Renal cortical epithelial cell (primary cell): ENCODE results near the gene CYTH3. TPM values are rescaled to one million over a fixed set of nuclear protein-coding genes. Genes with fewer than 3 reads are reported as not detected.
"Not testable (repeated sequence)": the region's sequence is repeated elsewhere in the genome, so short reads cannot be mapped to it uniquely, and the experiment has no call there.

ENCODE experiments used
- DNase-seq: peaks from one replicate; pipeline ENCODE4 v3.0.0-alpha.2; 2011; ENCODE audit warnings: low read depth
- total RNA-seq: library from RNA; depleted of rRNA; stranded (reverse); fragments of >200 nt; gene quantifications from 2 replicates; pipeline ENCODE4 v1.2.3, GENCODE V29; 2014

Gene CYTH3
- total RNA-seq, 1 donor from 2014 or later, result 21.2 TPM

DNA sequence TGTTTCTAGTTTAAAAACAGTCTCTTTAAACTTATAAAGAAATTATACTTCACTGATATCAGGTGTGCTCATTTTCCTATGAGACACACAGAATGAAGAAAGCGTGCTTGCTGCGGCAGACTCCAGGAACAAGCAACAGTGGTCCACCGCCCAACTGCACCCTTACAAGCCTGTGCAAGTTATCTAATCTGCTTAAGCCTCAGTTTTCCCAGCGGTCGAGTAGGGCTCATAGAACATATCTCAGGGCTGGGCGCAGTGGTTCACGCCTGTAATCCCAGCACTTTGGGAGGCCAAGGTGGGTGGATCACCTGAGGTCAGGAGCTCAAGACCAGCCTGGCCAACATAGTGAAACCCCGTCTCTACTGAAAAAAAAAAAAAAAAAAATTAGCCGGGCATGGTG lies 43.1 kb downstream of the CYTH3 start:
- not testable (repeated sequence) for DNase-seq

DNA sequence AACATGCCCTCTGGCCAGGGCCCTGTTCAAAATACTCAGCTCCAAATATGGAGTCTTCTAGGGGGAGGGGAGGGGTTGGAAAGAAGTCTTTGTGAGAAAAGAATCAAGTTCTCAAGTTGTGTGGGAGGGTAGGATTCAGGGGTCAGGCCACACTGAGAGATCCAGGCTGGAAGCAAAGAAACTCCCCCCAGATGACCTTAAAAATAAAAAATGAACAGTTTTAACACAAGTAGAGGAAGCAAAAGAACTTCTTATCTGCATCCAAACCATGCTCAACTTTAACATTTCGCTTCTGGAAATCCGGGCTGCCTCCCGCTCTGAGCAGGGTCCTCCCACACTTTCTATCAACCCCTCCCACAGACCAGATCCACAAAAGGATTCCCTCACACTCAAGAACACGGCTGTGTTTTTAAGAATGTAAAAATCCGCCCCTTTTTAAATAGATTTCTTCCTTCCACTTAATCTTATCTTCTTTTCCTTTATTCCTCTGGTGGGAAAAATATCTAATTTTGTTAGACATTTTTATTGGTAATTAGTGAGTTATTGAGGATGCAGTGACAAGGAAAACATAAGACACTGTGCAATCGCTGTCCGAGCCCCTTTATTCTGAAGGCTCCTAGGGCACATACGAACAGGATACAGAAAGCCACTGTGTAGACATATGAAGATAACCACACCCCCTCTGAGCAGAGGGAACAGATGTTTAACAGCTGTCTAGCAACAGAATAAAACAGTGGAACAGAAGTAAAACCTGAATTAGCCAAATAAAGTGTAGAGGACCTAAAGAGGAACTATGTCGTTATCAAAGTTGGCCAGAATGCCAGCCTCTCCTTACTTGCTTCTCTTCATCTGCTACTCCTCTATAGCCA lies 43.8 kb downstream of the CYTH3 start:
- no peak for DNase-seq

DNA sequence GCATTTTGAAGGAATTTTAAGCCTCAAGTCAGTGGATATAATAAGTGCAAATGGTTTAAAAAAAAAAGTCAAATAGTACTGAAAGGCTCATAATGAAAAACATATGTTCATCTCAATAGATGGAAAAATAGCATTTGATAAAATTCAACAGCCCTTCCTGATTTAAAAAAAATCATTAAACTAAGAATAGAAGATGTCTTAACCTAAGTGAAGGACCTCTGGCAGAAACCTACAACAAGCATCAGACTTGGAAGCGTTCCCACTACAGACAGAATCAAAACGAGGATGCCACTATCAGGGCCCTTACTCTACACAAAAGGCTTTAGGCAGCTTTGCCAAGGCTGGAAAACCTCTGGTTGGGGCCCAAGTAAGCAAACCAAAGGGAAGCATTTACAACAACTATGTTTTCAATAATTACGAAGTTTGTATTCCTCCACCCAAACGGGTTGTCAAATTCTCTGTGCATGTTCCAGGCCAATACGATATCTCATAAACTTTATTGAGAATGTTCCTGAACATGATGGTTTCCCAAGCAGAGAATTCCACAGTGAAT lies 45.1 kb downstream of the CYTH3 start:
- DNase-seq, result no peak

DNA sequence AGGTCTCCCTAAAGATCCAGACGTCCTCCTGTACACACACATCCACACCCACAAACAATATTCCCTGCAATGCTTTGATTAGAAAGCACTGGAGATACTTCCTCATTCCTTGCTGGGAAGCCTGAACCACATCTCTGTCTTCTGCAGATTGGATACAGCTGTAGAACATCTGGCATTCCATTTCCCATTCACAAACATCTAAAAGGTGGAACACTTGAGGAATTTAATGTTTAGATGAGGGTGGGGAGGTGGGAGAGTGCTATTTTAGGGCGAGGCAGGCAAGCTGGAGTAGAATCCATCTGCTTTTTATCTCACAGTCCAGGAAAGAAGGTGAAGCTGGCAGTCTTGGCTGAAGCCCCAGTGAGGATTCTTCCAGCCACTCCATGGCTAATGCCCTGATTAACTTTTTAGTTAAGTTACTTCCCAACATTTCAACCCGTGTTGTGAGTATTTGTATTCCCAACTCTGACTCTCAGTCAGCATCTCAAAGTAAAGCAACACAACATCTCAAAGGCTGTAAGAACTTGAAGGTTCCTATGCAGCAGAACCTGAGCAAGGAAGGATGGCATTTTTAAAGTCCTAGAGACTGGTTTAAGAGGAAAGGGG lies 46.1 kb downstream of the CYTH3 start:
- DNase-seq, result peak; percentile 25

DNA sequence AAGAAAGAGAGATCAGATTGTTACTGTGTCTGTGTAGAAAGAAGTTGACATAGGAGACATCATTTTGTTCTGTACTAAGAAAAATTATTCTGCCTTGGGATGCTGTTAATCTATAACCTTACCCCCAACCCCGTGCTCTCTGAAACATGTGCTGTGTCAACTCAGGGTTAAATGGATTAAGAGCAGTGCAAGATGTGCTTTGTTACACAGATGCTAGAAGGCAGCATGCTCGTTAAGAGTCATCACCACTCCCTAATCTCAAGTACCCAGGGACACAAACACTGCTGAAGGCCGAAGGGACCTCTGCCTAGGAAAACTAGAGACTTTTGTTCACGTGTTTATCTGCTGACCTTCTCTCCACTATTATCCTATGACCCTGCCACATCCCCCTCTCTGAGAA lies 49.0 kb downstream of the CYTH3 start:
- peak; percentile 22 for DNase-seq

DNA sequence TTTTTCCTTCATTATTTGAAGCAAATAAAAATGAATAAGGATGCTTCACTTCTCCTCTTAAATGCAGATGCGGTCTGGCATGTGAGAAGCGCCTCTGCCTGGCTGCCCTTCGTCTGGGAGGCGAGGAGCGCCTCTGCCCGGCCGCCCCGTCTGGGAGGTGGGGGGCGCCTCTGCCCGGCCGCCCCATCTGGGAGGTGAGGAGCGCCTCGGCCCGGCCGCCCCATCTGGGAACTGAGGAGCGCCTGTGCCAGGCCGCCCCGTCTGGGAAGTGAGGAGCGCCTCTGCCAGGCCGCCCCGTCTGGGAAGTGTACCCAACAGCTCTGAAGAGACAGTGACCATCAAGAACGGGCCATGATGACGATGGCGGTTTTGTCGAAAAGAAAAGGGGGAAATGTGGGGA lies 49.4 kb downstream of the CYTH3 start:
- not testable (repeated sequence) for DNase-seq

DNA sequence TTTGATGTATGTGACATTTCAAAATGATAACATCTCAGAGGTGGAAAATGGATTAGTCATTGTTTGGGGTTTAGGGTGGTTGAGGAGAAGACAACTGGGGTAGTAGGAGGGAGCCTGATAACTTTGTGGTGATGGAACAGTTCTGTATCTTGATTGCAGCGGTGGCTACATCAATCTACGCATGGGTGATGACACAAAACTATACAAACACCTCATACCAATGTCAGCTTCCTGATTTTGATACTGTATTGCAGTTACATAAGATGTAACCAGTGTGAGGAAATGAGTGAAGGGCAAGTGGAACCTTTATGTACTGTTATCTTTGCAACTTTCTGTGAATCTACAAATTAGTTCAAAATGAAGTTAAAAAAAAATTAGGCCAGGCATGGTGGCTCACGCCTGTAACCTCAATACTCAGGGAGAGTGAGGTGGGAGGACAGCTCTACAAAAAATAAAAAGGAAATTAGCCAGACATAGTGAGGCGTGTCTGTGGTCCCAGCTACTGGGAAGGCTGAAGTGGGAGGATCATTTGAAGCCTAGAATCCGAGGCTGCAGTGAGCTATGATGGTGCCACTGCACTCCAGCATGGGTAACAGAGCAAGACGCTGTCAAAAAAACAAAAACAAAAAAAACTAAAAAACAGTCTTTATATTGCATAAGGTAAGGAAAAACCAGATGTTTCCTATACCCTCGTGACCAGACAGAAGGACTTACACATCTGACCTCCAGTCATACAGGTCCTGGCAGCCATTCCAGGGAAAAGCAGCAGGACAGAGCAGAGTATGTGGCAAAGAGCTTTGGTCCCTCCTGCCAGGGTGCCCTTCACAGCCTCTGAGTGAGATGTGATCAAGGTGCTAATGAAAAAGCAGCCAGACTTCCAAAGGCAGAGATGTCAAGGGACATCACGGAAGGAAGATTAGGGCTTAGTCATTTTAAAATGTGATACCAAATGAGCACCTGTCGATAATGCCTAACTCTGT lies 50.8 kb downstream of the CYTH3 start:
- no peak for DNase-seq

DNA sequence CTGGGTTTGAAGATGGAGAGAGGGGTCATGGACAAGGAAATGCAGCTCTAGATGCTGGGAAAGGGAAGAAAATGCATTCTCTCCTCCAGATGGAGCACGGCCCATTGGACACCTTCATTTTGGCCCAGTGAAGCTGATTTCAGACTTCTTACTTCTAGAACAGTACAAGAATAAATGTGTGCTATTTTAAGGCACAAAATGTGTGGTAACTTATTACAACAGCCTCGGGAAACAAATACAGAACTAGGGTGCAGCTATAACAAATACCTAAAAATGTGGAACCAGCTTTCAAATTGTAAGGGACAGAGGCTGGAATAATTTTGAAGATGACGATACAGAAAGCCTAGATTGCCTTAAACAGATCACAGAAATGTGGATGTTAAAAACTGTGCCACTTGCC lies 54.1 kb downstream of the CYTH3 start:
- DNase-seq, result no peak

DNA sequence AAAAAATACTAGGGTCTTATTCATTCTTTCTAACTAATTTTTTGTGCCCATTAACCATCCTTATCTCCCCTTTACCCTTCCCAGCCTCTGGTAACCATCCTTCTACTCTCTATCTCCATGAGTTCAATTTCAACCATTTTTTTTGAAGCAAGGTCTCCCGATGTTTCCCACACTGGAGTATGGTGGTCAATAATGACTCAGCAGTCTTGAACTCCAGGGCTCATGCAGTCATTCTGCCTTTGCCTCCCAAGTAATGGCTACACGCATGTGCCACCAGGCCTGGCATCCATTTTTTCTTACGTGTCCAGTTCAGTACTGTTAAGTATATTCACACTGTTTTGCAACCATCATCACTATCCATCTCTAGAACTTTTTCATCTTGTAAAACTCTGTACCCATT lies 60.4 kb downstream of the CYTH3 start:
- DNase-seq, result no peak

DNA sequence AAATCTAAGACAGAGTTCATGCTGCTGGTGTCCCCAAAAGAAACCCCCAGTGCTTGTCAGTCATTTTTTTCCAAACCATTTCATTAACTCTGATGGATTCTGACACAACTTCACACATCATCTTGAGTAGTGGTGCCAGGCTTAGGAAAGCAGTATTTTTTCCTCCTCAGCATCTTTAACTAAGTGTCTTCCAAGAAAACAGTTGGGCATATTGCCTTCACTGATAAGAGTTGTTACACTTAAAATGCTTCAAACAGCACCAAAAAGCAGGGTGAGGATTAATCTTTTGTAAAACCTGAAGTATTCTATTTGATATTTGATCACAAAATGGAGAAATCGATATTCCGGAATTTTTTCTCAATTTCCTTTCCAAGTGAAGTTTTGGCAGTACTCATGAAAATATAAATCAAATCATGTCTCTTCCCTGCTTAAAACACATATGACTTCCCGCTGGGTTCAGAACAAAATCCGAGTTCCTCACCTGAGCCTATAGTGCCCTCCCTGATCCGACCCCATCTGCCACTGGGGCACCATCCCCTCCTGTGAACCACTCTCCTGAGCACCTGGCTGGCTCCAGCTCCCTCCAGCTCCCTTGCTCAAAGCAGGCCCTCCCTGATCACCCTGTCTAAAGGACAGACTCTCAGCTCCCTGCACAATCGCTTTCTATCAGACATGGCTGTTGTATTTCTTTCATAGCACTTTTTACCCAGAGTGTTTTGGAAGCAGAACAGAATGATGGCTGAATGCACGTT lies 61.6 kb downstream of the CYTH3 start:
- no peak for DNase-seq

DNA sequence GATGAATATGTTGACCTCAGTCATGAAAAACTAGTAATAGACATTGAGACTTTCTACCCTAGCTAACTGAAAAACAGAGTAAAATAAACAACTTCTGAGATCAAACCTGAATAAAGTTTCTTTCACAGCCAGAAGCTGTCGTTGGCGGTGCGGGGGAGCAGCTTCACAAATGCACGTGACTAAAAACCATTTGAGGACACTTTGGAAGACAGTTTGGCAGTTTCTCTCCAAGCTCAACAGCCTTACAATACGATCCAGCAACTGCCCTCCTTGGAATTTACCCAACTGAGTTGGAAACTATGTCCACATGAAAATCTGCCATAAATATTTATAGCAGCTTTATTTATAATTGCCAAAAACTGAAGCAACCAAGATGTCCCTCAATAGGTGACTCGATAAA lies 63.1 kb downstream of the CYTH3 start:
- DNase-seq, result no peak

DNA sequence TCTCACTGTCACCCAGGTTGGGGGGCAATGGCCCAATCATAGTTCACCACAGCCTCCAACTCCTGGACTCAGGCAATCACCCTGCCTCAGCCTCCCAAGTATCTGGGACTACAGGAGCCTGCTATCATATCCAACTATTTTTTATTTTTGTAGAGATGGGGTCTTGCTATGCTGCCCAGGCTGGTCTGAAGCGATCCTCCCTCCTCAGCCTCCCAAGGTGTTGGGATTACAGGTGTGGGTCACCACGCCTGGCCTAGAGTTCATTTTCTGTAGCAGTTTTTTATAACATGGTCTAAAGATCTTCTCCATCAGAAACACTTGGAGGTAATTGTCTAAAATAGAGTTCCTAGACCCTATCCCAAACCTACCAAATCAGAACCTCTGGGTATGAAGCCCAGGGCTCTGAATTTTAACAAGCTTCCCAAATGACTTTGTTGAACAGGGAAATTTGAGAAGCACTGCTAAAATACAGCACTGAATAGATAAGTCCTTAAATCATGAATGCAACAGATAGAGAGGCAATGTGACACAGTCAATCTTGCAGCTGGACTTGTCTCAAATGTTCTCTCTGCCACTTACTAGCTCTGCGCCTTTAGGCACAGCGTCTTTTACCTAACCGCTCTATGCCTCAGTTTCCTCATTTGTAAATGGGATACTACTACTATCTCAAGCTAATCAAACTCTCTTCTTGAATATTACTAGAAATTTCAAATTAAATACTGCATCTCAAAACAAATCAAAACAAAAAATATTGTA lies 63.7 kb downstream of the CYTH3 start:
- no peak for DNase-seq

DNA sequence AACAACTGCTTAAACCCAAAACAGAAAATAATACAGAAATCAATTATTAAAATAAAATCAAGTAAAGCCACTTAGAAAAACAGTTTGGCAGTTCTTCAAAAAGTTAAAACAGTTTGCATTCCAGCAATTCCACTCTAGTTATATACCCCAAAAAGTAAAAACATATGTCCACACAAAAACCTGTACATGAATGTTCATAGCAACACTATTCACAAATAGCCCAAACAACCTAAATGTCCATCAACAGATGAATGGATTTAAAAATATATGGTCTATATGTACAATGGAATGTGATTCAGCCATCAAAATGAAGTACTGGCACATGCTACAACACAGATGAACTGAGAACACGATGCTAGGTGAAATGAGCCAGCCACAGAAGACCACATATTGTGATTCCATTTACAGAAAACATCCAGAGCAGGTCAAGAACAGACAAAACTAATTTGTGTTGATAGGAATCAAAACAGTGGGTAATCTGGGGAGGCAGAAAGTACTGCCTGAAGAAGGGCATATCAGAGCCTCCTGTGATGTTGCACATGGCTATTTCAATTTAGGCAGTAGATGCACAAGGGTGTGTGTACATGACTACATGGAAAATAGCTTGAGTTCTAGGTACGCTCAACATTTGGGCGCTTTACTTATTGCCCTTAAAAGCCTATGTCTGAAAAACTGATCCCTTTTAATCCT lies 66.3 kb downstream of the CYTH3 start:
- no peak for DNase-seq

DNA sequence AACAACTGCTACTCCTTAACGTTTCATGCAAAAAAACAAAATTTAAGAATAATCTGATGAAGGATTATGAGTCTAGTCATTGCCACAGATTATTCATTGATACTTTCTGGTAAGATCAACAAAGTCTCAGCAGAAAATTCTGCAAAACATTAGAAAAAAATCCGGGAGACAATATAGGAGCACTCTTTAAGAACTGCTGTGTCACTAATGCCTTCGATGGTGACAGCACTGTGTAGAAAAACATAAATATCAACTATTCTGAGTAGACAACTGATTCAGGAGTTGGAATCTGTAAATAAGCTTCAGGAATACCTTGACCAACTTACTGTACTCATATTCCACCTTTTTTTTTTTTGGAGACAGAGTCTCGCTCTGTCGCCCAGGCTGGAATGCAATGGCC lies 69.0 kb downstream of the CYTH3 start:
- DNase-seq, result no peak

DNA sequence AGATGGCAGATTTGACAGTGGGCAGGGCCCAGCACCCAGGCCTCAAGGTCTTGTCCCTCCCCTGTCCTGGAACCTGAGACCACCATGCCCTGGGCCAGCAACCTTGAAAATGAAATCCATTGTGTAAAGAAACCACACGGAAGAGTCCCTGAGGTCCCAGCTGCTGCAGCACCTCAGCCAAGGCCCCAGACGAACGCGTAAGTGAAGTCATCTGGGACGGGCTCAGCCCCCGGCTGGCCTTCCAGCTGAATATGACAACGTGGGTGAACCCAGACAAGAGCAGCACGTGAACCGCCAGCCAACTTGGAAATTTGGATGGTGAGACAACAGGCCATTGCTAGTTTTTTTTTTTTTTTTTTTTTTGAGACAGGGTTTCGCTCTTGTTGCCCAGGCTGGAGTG lies 70.3 kb downstream of the CYTH3 start:
- no peak for DNase-seq

DNA sequence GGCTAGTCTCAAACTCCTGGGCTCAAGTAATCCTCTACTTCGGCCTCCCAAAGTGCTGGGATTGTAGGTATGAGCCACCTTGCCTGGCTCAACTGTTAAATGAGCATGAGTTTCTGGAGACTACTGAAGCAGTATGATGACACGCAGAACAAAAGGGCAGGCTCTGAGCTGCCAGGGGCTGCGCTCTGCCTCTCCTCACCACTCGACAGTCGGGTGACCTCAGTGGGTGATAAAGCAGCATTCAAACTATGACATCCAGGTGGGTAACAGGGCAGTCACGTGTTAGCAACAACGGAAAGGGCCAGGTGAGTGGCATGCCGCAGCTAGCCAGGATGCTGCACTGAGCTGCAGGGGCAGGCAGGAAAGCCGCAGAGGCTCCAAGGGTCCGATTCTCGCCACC lies 71.5 kb downstream of the CYTH3 start:
- no peak for DNase-seq

DNA sequence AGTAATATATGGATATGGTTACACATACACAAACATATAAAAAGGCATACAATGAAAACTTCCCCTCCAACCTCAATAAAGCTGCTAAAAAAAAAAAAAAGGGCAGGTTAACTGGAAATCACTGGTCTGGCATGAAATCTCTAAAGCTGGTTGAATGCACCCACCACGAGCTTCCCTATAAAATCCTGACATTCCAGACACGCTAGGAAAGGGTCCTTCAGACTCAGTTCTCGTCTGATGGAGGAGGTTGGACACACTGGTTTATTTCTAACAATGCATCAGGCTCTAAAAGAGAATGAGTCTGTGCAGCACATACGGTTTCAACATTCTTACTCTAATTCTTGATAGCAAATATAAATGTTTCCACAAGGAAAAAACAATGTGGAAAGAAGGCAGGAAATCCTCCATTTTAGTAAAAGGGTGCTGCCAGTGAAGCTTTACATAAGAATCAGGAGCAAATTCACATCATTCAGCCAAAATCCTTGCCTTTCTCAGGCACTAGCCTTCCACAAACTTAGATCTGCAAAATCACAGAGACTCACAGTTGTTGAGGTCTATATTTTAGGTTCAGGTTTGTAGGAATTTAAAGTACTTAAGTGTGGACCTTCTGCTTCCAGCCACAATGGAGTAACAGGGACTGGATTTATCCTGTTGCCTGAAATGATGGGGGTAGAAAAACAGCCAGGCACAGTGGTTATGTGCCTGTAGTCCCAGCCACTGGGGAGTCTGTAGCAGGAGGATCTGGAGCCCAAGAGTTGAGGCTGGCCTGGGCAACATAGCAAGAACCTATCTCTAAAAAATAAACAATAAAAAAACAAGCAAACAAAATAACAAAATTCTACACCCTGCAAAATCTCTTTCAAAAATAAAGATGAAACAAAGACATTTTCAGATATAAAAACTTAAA lies 73.5 kb downstream of the CYTH3 start:
- no peak for DNase-seq

DNA sequence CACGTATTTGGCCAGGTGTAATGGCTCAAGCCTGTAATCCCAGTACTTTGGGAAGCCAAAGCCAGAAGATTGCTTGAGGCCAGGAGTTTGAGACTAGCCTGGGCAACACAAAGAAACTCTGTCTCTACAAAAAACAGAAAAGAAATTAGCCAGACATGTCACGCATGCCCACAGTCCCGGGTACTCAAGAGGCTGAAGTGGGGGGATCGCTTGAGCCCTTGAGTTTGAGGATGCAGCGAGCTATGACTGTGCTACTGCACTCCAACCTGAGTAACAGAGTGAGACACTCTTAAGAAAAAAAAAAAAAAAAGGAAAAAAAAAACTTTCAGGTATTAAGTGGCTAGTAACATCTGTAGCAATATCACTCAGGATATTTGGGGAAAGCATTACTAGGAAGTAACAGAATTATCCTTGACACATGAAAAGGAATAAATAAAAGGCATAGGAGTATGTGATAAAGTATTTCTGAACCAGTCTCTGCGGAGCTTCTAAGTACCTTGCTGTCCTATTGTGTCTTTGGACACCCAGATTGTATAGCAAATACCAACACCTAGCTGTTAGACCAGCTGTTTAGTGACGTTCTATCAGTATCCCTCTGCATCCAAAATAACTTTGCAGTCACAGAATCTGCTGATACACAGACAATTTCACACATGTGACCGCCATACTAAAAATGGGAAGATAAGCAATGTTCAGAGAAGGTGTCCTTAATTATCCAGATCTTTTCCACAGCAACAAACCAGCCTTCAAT lies 74.4 kb downstream of the CYTH3 start:
- no peak for DNase-seq
